Activated CD4-positive, alpha-beta T cell treated with anti-CD3 and anti-CD28 coated beads for 1 hour (primary cell): ENCODE measurements around the gene PTGFRN.
"Not testable (repeated sequence)": the region's sequence is repeated elsewhere in the genome, so short reads cannot be mapped to it uniquely, and the experiment has no call there.

ENCODE experiments used
- DNase-seq: peaks from one replicate; pipeline ENCODE4 v3.0.0-alpha.2; 2020

Gene PTGFRN

DNA sequence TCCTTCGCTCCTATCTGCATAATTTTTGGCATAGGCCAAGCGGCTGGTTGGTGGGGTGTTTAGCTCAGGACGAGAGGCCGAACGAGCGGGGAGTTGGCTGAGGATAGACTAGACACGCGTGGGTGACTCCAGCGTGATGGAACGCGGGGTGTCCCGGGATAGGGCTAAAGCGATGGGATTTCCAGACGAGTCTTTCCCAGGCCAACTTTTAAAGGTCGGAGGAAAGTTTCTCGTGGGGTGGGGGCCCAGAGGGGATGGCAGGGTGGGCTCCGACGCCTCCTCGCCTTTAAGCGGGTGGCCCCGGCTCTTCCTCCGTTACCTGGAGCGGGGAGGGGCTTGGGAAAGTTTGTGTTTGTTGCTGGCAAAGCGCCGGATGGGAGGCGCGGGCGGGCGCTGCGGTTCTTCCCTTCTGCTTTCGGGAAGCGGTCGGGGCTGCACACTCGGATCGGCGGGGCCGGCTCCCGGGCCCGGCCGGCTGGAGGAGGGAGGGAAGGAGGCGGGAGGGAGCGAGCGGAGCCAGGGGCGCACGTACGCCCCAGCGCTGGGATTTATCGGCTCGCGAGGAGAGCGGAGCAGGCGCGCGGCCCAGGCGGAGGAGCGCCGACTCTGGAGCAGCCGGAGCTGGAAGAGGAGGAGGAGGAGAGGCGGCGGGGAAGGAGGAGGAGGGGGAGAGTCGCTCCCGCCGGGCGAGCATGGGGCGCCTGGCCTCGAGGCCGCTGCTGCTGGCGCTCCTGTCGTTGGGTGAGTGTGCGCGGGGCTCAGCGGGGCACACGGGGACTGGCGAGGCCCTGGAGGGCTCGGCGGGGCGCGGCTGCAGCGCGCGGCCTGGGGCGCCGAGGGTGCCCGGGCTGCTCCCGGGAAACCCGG is at the start of gene PTGFRN:
Gene PTGFRN (plus strand): TSS at position 405 of the 867 bp plus-strand sequence. CDS start 288 bp downstream, at position 693.
- DNase-seq = no peak

DNA sequence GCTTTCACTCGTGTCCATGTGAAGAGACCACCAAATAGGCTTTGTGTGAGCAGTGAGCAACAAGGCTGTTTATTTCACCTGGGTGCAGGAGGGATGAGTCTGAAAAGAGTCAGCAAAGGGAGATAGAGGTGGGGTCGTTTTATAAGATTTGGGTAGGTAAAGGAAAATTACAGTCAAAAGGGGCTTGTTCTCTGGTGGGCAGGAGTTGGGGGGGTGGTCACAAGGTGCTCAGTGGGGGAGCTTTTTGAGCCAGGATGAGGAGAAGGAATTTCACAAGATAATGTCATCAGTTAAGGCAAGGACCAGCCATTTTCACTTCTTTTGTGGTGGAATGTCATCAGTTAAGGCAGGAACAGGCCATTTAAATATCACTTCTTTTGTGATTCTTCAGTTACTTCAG is 49.5 kb upstream of the PTGFRN start:
- DNase-seq = not testable (repeated sequence)

- DNase-seq = no peak
These were observed 48.6 kb upstream of the PTGFRN start for GRCh38 chr1:116861137-116861536.

- not testable (repeated sequence) for DNase-seq
These were observed 46.7 kb upstream of the PTGFRN start for GRCh38 chr1:116863031-116863430.

DNA sequence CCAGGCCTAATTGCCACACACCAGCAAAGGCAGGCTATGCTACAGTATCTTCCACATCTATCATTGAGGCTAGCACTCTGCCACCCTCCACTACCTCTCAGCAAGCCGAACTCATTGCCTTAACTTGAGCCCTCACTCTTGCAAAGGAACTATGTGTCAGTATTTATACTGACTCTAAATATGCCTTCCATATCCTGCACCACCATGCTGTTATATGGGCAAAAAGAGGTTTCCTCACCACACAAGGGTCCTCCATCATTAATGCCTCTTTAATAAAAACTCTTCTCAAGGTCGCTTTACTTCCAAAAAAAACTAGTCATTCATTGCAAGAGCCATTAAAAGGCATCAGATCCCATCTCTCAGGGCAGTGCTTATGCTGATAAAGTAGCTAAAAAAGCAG is 43.2 kb upstream of the PTGFRN start:
- not testable (repeated sequence) for DNase-seq

DNA sequence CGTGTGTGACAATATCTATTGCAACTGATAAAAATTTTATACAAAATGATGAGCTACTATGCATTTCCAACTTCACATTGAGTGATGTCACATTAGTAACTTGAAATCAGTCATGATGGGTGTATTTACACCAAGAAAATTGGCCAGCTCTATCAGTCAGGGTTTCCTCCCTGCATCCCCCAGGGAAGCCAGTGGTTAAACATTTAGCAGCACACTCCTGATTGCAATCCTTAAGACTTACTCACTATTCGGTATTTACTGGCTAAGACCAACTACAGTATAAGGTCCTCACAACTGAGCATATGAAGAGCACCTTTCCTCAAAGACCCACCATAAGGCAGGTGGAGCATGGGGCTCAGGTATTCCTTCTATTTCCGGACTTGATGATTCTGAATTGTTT is 41.3 kb upstream of the PTGFRN start:
- DNase-seq = no peak

DNA sequence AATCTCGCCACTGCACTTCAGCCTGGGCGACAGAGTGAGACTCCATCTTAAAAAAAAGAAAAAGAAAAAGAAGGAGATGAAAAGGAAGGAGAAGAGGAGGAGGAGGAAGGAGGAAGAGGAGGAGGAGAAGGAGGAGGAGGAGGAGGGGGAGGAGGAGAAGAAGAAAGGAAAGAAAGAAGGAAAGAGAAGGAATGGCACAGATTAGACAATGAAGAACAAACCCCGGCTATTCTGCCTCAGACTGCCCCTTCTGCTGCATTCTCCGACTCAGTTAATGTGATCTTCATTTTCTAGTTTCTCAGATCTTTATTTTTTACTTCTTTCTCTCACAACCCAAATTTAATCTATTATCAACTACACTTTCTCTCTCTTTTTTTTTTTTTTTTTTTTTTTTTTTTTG is 40.1 kb upstream of the PTGFRN start:
- no peak for DNase-seq

DNA sequence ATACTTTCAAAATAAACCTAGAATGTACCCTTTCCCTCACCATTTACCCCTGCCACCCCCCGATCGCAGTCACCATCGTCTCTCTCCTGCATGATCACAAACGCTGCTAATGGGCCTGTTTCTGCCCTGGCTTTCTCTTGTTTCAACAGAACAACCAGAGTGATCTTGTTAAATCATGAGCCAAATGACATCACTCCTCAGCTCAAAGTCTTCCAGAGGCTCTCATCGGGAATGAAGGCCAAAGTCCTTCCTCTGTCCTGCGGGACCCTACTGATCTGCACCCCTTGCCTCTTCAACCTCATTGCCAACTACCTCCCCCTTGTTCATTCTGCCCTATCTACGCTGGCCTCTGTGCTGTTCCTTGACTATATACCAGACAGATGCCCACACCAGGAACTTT is 39.4 kb upstream of the PTGFRN start:
- no peak for DNase-seq

- no peak for DNase-seq
These were observed 38.0 kb upstream of the PTGFRN start for GRCh38 chr1:116871779-116872146.

DNA sequence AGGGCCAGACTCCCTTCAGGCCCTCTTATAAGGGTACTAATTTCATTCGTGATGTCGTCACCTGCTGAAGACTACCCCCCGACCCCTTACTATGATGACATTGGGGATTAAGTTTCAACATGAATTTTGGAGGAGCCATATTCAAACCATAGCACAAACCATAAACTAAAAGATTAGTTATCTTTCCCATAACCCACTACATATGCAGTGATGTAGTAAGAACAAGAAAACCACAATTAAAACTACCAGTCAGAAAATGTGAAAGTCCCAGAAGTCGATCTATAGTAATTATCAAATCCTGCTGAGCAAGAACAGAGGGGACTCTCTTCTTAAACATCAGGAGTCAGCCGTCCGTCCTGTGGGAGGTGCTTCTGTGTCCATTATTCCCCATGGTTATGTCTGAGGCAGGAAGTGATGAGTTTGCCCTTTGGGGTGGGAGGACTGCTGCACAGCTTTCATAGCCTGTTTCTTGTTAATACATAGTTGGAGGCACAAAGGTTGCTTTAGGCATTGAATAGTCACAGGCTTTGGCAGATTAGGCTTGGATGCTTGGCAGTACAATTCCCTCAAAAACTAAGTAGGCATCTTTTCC is 35.9 kb upstream of the PTGFRN start:
- DNase-seq = no peak

DNA sequence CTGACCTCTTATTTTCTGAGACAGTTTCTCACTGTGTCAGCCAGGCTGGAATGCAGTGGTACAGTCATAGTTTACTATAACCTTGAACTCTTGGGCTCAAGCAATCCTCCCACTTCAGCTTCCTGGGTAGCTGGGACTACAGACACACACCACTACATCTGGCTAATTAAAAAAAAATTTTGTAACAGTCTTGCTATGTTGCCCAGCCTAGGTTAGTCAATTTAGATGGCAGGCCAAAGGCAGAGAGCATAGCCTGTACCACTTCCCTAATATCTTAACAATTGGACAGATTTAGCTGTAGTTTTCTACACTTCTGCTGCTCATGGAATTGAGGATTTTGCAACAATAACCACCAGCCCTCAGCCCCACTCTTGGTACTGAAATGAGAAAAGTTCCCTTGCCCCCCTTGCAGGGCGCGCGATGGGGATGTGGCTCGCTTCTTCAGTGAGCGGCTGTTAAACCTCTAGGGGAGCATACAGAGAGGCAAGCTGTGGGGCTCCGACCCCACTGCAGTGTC is 34.9 kb upstream of the PTGFRN start:
- DNase-seq = no peak

- no peak for DNase-seq
These were observed 34.3 kb upstream of the PTGFRN start for GRCh38 chr1:116875391-116875790.

DNA sequence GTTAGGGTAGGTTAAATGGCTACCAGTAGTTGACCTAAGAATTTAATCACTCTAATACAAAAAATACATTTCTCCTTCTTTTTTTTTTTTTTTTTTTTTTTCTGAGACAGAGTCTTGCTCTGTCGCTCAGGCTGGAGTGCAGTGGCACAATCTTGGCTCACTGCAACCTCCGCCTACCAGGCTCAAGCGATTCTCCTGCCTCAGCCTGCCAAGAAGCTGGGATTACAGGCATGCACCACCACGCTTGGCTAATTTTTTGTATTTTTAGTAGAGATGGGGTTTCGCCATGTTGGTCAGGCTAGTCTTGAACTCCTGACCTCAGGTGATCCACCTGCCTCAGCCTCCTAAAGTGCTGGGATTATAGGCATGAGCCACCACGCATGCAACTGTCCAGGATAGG is 33.8 kb upstream of the PTGFRN start:
- DNase-seq = not testable (repeated sequence)

DNA sequence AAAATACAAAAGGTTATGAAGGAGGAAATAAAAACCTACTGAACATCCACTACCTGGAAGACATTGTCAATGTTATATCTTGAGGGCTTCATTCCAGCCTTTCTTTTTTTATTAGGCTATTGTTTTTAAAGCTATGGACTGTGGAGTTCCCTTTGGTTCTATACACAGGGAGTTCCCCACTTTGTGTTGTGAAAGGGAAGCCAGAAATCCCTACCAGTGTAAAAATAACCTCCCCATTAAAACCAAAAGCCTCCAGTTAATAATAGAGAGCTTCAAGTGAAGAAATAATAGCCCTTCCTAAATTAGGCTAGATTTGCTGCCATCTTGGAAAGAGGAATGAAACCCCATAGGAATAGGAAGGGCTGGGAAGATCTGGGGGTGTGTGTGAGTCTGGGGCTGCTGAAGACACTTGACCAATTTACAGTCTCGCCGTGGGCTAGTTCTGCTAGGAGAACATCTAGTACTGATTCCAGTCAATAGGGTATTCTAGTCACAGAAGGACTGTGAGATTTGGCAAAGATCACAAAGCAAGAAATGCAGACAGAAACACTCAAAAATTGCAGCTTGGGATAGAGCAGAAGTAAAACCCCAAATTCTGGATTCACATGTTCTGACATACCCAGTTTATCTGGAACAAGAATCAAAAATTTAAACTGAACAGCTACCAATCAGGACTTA is 32.4 kb upstream of the PTGFRN start:
- DNase-seq = no peak

DNA sequence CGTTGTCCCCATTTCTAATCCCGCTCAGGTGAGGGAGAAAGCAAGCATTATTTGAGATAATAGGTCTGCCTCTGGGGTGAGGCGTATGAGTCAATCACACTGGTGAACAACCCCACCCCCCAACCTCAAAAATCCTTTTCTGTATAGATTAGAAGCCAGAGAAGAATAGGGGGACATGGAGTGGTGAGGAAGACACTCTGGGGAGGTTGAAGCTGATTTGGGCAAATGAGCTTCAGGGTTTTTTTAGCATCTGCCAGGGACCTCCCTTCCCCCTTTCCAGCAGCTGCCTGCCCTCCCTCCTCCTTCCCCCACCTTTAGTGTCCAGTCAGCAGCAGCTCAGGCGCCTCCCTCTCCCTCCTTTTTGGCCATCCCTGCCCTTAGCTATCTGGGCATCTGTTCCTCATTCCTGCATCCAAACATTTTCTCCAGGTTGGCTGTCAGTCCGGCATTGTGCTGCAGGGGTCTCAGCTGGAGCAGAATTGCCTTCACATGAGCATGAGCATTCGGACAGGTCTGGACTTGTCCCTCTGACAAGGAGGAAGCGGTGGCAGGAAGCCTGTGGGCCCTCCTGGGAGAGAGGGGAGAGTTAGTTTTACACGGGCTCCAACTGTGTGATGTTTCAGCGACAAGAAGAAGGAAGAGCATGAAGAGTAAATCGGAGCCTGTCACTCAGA is 30.8 kb upstream of the PTGFRN start:
- DNase-seq = no peak

- no peak for DNase-seq
These were observed 30.1 kb upstream of the PTGFRN start for GRCh38 chr1:116879478-116880133.

DNA sequence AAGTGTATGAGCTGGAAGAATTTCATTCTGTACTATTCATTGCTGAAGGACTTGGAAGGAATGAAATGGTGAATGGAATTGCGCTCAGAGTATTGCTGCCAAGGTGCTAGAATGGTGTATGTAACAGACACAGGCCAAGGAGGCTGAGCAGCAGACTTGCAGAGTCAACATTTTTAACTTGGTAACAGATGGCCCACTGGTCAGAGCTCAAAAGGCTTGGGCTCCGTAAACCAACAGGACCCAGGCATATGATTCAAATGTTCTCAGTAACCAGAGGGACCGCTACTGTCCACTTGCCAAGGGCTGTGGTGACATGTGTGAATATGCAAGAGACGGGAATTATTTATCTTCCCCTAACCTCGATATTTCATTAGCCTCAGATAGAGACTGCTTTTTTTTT is 28.8 kb upstream of the PTGFRN start:
- DNase-seq = no peak

GRCh38 chr1:116881879-116882520 is 27.7 kb upstream of the PTGFRN start:
- no peak for DNase-seq

GRCh38 chr1:116882866-116883265 is 26.9 kb upstream of the PTGFRN start:
- DNase-seq = no peak

DNA sequence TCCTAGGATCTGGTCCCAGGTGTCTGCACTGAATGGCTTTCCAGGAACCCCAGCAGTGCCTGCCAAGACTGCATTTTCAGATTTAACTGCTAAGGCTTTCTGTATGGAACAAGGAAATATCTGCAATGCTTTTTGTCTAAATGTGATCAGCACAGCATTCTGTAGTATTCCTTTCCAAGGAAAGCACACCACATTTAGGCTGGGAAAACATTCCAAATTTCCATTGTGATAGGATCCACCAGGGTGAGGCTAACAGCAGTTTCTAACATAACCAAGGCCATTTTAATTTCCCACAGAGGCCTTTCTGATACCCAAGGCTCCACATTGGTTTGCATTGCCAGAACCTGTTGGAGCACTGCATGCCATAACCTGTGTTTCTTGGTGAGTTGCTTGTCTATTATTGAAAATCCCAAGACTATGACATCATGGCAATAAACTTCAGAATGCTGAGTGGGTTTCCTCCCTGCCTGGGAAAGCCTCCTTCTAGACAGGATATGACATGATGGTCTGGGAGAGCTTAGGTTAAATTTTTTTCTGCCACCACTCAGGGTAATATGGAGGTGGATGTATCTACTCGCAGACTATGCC is 23.3 kb upstream of the PTGFRN start:
- DNase-seq = no peak

DNA sequence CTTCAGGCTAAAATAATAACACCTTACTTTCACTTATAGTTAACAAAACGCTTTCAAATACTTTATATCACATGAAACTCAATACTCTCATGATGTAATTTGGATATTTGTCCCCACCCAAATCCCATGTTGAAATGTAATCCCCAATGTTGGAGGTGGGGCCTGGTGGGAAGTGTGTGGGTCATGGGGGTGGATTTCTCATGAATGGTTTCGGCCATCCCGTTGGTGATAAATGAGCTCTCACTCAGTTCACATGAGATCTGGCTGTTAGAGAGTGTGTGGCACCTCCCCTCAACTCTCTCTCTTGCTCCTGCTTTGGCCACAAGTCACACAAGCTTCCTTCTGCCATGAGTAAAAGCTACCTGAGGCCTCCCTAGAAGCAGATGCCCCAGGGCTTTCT is 22.5 kb upstream of the PTGFRN start:
- no peak for DNase-seq

DNA sequence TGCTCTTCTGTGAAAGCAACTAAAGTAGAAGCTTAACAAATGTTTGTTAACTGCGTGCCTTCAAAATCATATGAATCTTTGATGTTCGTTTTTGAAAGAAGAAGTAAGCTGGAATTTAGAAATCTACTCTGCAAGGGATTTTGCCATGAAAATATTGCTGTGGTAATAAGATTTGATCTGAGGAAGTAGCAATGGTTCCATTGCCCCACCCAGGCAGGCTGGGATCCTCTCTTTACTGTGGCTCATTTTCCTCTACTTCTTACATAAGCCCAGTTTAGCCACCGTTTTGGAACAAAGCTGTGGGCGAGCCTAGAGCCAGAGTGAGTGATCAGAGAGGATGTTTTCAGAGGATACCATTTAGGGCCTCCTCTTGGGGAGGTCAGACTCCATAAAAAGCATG is 20.3 kb upstream of the PTGFRN start:
- no peak for DNase-seq
